AG04449 (cell line): Measurements from ENCODE around the gene WDR27.

Experiments
- CTCF ChIA-PET: fragments of 350-600 bp; formaldehyde crosslinking; extraction: SDS; loops from one replicate; lab custom pipeline; 2021; ENCODE audit warnings: antibody characterized with exemption; lab: Yijun Ruan, JAX
- POLR2A ChIA-PET: fragments of 400-600, 350-600 bp; formaldehyde crosslinking; extraction: SDS; loops from one replicate; lab custom pipeline; 2020; ENCODE audit warnings: antibody characterized with exemption, inconsistent platforms; lab: Yijun Ruan, JAX
- DNase-seq: peaks from one replicate; pipeline ENCODE4 v3.0.0-alpha.2; 2010; ENCODE audit warnings: low read depth, low spot score
- H3K4me3 ChIP-seq: 2 replicates; pipeline ENCODE4 v1.5.1; 2011; ENCODE audit warnings: low read depth, mild to moderate bottlenecking, control low read depth, low read length
- TF ChIP-seq, protein P1 (sequence below): IDR thresholded peaks from one replicate; pipeline ENCODE4 v1.5.1; 2011; ENCODE audit warnings: mild to moderate bottlenecking, moderate library complexity, low read length, control low read depth, inconsistent platforms; ENCODE audit not compliant: insufficient read depth; ENCODE audit errors: missing control alignments

WDR27 gene

DNA sequence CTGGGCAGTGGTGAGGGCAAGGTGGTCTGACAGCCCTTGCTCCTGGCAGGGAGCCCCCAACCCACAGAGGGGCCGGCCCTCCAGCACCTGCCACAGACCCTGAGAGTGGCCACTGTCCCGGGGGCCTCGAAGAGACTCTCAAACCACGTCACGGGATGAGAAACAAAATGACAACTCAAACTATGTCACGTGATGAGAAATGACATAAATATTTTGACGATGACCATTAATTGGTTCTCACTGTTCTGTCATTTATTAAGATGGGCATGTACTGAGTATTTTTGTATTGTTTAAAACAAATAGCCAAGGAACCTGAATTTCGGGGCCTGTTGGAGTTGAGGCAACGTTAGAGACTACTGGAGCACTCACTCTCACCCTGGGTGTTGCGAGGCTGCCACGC, 135.5 kb downstream of the WDR27 start:
- ChIA-PET CTCF (no interaction called here), POLR2A (no interaction called here)

DNA sequence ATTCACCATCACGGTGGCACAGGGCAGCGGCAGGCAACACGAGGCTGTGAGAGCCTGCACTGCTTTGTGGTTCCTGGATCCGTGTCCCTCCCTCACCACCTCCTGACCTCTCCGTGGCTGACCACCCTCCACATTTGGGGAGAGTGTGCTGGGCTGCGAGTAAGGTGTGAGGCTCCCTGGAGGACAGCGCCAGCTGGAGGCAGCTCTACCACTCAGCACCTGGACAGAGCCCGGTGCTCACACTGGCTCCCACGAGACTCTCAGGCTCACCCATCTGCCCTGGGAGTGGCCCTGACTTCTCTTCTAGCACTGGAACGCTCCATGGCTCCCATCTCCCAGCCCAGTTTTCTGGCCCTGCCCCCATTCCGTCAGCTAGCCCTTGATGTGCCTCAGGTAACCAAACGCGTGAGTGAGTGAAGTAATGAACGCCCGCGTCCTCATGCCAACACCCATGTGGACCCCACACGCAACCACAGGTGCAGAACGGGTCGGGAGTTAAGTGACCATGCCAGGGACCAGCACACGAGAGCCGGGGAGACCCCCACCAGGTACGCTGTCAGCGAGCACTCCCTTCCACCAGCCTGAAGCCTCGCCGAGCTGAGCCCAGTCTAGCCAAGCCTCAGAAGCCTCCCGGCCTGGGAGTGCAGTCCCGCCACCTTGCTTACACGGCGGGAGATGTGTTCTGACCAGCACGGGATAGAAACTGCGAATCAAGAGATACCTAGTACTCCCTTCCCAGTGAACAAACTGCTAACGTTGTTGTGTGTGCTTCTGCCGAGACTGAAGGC, 137.2 kb downstream of the WDR27 start:
- TF ChIP-seq, protein P1, sequence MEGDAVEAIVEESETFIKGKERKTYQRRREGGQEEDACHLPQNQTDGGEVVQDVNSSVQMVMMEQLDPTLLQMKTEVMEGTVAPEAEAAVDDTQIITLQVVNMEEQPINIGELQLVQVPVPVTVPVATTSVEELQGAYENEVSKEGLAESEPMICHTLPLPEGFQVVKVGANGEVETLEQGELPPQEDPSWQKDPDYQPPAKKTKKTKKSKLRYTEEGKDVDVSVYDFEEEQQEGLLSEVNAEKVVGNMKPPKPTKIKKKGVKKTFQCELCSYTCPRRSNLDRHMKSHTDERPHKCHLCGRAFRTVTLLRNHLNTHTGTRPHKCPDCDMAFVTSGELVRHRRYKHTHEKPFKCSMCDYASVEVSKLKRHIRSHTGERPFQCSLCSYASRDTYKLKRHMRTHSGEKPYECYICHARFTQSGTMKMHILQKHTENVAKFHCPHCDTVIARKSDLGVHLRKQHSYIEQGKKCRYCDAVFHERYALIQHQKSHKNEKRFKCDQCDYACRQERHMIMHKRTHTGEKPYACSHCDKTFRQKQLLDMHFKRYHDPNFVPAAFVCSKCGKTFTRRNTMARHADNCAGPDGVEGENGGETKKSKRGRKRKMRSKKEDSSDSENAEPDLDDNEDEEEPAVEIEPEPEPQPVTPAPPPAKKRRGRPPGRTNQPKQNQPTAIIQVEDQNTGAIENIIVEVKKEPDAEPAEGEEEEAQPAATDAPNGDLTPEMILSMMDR = no peak
- H3K4me3 ChIP-seq = no peak overlapping the region
- POLR2A ChIA-PET = no interaction called here
- no peak for DNase-seq
- CTCF ChIA-PET = no interaction called here

More for the DNA sequence above, 135.5 kb downstream of the WDR27 start:
- DNase-seq = no peak
- TF ChIP-seq, protein P1 = no peak
- H3K4me3 ChIP-seq = no peak overlapping the region

DNA sequence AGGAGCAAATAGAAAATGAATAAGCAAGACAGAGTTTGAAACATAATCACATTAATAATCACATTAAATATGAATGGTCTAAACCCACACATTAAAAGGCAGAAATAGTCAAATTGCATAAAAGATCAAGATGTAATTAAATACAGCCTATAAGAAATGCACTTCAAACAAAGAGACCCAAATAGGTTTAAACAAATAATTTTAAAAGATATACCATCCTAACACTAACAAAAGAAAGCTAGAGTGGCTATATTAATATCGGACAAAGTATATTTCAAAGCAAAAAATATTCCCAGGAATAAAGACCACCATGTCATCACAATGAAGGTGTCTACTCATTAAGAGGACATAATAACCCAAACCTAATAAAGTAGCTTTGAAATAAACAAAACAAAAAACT, 140.2 kb downstream of the WDR27 start:
- no peak for DNase-seq
- TF ChIP-seq, protein P1 = no peak
- POLR2A ChIA-PET = no interaction called here
- no peak overlapping the region for H3K4me3 ChIP-seq
- CTCF ChIA-PET = no interaction called here

DNA sequence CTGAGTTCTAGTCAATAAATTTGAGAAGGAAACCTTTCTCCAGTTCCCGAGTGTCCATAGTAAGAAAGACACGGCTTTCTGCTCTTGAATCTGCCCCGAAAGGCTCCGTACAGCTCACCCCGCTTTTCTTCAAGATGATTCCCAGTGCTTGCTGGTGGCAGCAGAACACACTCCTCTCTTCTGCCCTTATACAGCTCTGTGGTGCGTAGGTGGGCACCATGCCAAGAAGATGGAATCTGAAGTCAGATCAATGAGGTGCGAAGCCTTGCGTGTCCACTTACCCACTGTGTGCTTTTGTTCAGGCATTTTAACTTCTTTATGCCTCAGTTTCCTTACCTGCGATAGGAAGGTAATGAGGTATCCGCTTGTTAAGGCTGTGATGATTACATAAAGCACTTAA, 142.2 kb downstream of the WDR27 start:
- POLR2A ChIA-PET = interaction anchor here (0.9 to 1.3 kb wide), 2 partner anchors 23 to 143 kb away, joined by 4 to 5 read pairs; partner anchors contain the start of genes C6orf120 and WDR27
- DNase-seq = no peak
- no peak overlapping the region for H3K4me3 ChIP-seq
- CTCF ChIA-PET = no interaction called here
- TF ChIP-seq, protein P1 = no peak

- H3K4me3 ChIP-seq = no peak overlapping the region
- DNase-seq = peak; percentile 81
- ChIA-PET CTCF (no interaction called here), POLR2A (interaction anchor here (0.6 to 1.3 kb wide), 5 partner anchors 13 to 369 kb away, joined by 3 to 5 read pairs (median 4); partner anchors contain the start of genes C6orf120 and WDR27)
- TF ChIP-seq, protein P1 = no peak
These were observed 142.9 kb downstream of the WDR27 start for GRCh38 chr6:169558774-169559441.

GRCh38 chr6:169558378-169558773, 143.5 kb downstream of the WDR27 start:
- DNase-seq = no peak
- H3K4me3 ChIP-seq = no peak overlapping the region
- TF ChIP-seq, protein P1 = no peak
- CTCF ChIA-PET = no interaction called here
- POLR2A ChIA-PET = interaction anchor here (0.6 to 1.3 kb wide), 4 partner anchors 13 to 369 kb away, joined by 3 to 4 read pairs (median 4); no protein-coding TSS in a partner anchor
